Breast epithelium (tissue), 4 donors: ENCODE measurements around the gene CDK11B. TPM values are rescaled to one million over a fixed set of nuclear protein-coding genes. Genes with fewer than 3 reads are reported as not detected.

Experiments
- DNase-seq, 2 donors: peaks; one replicate each; pipeline ENCODE4 v3.0.0-alpha.2; 2019; ENCODE audit warnings: low spot score in 2 of 2
- H3K27ac ChIP-seq, 2 donors: fragments of 200-600 bp; sonication (generic) in 1 of 2; one replicate each; pipeline ENCODE4 v1.5.1; 2016 to 2019; ENCODE audit warnings: mild to moderate bottlenecking in 1 of 2
- H3K27me3 ChIP-seq, 2 donors: fragments of 200-600 bp; sonication (generic) in 1 of 2; one replicate each; pipeline versions ENCODE4 v1.5.1 to v1.6.0; 2017 to 2019; ENCODE audit warnings: control low read depth in 1 of 2, mild to moderate bottlenecking in 1 of 2
- H3K36me3 ChIP-seq: fragments of 200-600 bp; one replicate; pipeline ENCODE4 v1.5.1; 2019
- H3K4me1 ChIP-seq, 2 donors: fragments of 200-600 bp; sonication (generic); one replicate each; pipeline ENCODE4 v1.5.1; 2016 to 2019; ENCODE audit warnings: control low read depth in 1 of 2
- H3K4me3 ChIP-seq, 3 donors: fragments of 200-600 bp; sonication (generic); 1 replicate in 2 of 3; 2 replicates in 1 of 3; pipeline ENCODE4 v1.5.1; 2016 to 2019; ENCODE audit warnings: mild to moderate bottlenecking in 3 of 3, moderate library complexity in 2 of 3
- H3K9me3 ChIP-seq, 2 donors: fragments of 200-600 bp; sonication (generic) in 1 of 2; one replicate each; pipeline ENCODE4 v1.5.1; 2016 to 2019; ENCODE audit warnings: control low read depth in 1 of 2
- CTCF ChIP-seq, 3 donors: fragments of 450-650 bp; IDR thresholded peaks; one replicate each; pipeline ENCODE4 v1.5.1; 2016 to 2017; ENCODE audit warnings: antibody characterized with exemption in 3 of 3, mild to moderate bottlenecking in 3 of 3, moderate library complexity in 3 of 3
- POLR2A ChIP-seq: fragments of 450-650 bp; IDR thresholded peaks from one replicate; pipeline ENCODE4 v1.6.1; 2016; ENCODE audit warnings: antibody characterized with exemption, mild to moderate bottlenecking, moderate library complexity
- POLR2AphosphoS5 ChIP-seq, 3 donors: sonication (generic); formaldehyde crosslinking; IDR thresholded peaks; one replicate each; pipeline ENCODE4 v1.6.1; 2017; ENCODE audit warnings: antibody characterized with exemption in 3 of 3
- intact Hi-C: fragments of 100-400 bp; cut with DNase I; formaldehyde crosslinking; loops from one replicate; pipeline ENCODE4 v1.15.1; 2023; ENCODE audit warnings: low total_unique reads
- total RNA-seq, 3 donors: library from RNA; depleted of rRNA; stranded (reverse); fragments of >200 nt; gene quantifications; one replicate each; pipeline ENCODE4 v1.1.0, GENCODE V29; 2016

Gene CDK11B
- total RNA-seq, 3 donors from 2014 or later: 17.4 to 30.3 (median 26.2) TPM

- Histone ChIP-seq H3K4me3 (no peak overlapping the region), H3K27ac (no peak overlapping the region), H3K36me3 (no peaks in the 10 kb centered on the region), H3K27me3 (peaks cover 5 to 6% of the 10 kb centered on the region in 2 donors), H3K9me3 (no peaks in the 10 kb centered on the region), H3K4me1 (peaks cover 6 to 8% of the 10 kb centered on the region in 2 donors)
- no peak for DNase-seq
- TF ChIP-seq CTCF (IDR thresholded peaks at IDR 0.05): no peak
- TF ChIP-seq POLR2AphosphoS5 (IDR thresholded peaks at IDR 0.05): no peak
- TF ChIP-seq POLR2A: no peak
- intact Hi-C loops: no loop called here
Observed at GRCh38 chr1:1601564-1602303, 57.1 kb downstream of the CDK11B start.

- no peak for DNase-seq
Observed at GRCh38 chr1:1600861-1601563, 57.8 kb downstream of the CDK11B start.

GRCh38 chr1:1599935-1600860 lies 58.6 kb downstream of the CDK11B start, which contains the start of gene FNDC10:
FNDC10 (minus strand) TSS chr1:1600135; CDS start chr1:1600015, 120 bp downstream.
- Histone ChIP-seq H3K4me1 (peaks cover 6 to 8% of the 10 kb centered on the region in 2 donors), H3K27me3 (peaks cover 5 to 6% of the 10 kb centered on the region in 2 donors), H3K36me3 (no peaks in the 10 kb centered on the region), H3K4me3 (peak within 1 kb of the TSS; percentile 36 to 80 (median 60)), H3K9me3 (no peaks in the 10 kb centered on the region), H3K27ac (no peak within 1 kb of the TSS)
- TF ChIP-seq CTCF (IDR thresholded peaks at IDR 0.05) (no peak), POLR2AphosphoS5 (IDR thresholded peaks at IDR 0.05) (no peak), POLR2A (no peak)
- intact Hi-C loops: no loop called here
- no peak for DNase-seq

More at GRCh38 chr1:1600861-1601563, 57.8 kb downstream of the CDK11B start:
- no peak for TF ChIP-seq POLR2A
- TF ChIP-seq CTCF (IDR thresholded peaks at IDR 0.05): no peak
- TF ChIP-seq POLR2AphosphoS5 (IDR thresholded peaks at IDR 0.05): no peak
- no peak overlapping the region for H3K27ac ChIP-seq
- no peaks in the 10 kb centered on the region for H3K36me3 ChIP-seq
- peaks cover 5 to 6% of the 10 kb centered on the region in 2 donors for H3K27me3 ChIP-seq
- no peaks in the 10 kb centered on the region for H3K9me3 ChIP-seq
- intact Hi-C loops: no loop called here
- peak overlapping the region in 2 of 3 donors; percentile 60 to 80 for H3K4me3 ChIP-seq
- peaks cover 6 to 8% of the 10 kb centered on the region in 2 donors for H3K4me1 ChIP-seq

- H3K4me3 ChIP-seq: peak overlapping the region in 2 of 3 donors; percentile 47 to 80
- peaks cover 6 to 8% of the 10 kb centered on the region in 2 donors for H3K4me1 ChIP-seq
- H3K36me3 ChIP-seq: no peaks in the 10 kb centered on the region
- intact Hi-C loops: no loop called here
- peaks cover 5 to 6% of the 10 kb centered on the region in 2 donors for H3K27me3 ChIP-seq
- no peak for TF ChIP-seq POLR2A
- TF ChIP-seq POLR2AphosphoS5 (IDR thresholded peaks at IDR 0.05): no peak
- no peak for TF ChIP-seq CTCF (IDR thresholded peaks at IDR 0.05)
- H3K27ac ChIP-seq: no peak overlapping the region
- H3K9me3 ChIP-seq: no peaks in the 10 kb centered on the region
- no peak for DNase-seq
Observed at GRCh38 chr1:1599030-1599934, 59.5 kb downstream of the CDK11B start.
